ENCODE results near the gene UBXN4. TPM values are rescaled to one million over a fixed set of nuclear protein-coding genes. Genes with fewer than 3 reads are reported as not detected.
"Not testable (repeated sequence)": the region's sequence is repeated elsewhere in the genome, so short reads cannot be mapped to it uniquely, and the experiment has no call there.

UBXN4 gene
- total RNA-seq, 1 donor from 2014 or later = 122 TPM

DNA sequence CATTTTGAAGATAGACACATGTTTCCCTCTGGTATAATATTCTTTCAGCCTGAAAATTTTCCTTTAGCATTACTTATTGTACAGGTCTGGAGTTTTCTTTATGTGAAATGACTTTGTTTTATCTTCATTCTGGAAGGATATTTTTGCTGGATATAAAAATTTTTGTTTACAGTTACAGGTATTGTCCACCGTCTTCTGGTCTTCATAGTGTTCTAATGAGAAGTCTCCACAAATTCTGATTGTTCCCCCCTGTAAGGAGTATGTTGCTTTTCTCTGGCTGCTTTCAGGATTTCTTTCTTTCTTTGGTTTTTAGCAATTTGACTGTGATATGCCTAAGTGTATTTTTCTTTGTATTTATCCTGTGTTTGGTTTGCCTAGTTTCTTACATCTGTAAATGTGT lies 15.0 kb downstream of the UBXN4 start:
- no peak for DNase-seq (ENCODE audit: low spot score)
- no peak for ATAC-seq
- intact Hi-C loops (cut with DNase I) = no loop called here

DNA sequence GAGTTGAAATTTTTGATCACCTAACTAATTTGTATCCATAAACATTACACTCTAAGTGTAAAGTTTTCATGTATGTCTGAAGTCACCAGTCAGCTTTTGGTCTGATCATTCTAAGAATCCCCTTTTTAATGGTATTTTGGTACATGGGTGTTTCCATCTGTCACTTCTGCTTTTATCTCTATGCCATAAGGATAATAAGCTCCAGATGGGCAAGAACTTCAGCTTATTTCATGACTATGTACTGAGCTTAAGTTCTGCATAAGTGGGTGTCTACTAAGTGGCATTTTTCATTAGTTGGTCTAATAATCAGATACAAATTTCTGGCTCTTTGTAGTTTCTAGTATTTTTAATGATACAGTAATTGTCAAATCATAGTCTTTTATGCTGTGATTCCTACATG lies 20.4 kb downstream of the UBXN4 start:
- intact Hi-C loops (cut with DNase I) = no loop called here

DNA sequence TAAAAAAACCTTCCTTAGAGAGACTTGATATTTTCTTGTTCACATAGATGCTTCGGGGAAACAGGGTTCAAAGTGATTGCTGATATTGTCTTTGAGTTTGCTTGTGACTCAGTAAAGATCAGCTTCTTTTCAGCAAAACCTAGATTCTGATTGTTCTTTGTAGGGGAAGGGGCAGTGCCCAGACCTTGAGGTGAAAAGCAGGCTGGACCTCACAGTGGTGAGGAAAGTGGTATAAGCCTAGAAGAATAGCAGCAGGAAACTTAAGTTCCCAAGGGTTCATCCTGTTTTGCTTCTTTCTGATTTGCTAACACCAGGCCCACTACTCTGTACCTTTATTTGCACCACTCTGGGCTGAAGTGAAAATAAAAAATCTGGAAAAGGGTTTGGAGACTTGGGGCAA lies 20.9 kb downstream of the UBXN4 start:
- intact Hi-C loops (cut with DNase I) = no loop called here
- ATAC-seq (no peak), DNase-seq (ENCODE audit: low spot score) (no peak)

More for the DNA sequence above, 20.4 kb downstream of the UBXN4 start:
- ATAC-seq (no peak), DNase-seq (ENCODE audit: low spot score) (no peak)

DNA sequence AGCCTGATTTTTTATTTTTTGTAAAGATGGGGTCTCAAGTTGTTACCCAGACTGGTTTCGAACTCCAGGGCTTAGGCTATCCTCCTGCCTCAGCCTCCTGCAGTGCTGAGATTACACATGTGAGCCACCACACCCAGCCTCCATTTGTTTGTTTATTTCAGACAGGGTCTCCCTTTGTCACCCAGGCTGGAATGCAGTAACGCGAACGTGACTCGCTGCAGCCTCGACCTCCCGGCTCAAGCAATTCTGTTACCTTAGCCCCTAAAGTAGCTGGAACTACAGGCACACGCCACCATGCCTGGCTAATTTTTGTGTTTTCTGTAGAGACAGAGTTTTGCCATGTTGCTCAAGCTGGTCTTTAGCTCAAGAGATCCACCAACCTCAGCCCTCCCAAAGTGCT lies 27.2 kb downstream of the UBXN4 start:
- intact Hi-C loops (cut with DNase I) = loop anchor here (1.0 kb wide), 1 partner anchor 19 kb away; no protein-coding TSS in a partner anchor
- no peak for DNase-seq (ENCODE audit: low spot score)
- no peak for ATAC-seq

DNA sequence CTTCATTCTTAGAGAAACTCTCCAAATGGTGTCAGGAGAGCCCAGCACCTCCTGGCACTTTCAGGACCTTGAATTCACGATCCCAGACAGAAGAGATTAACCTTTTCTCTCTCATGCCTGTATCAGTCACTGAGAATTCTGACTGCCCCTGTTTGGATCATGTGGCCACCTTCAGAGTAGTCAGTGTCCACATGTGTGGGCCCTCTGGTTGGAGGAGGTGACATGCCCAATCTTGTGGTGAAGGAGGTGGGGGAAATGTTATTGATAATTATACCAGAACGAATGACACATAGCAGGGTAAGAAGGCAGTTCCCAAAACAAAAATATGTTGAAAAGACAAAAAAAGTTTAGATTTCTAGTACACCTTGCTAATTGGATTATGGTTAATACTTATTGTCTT lies 31.7 kb downstream of the UBXN4 start:
- no peak for ATAC-seq
- intact Hi-C loops (cut with DNase I) = no loop called here
- no peak for DNase-seq (ENCODE audit: low spot score)

DNA sequence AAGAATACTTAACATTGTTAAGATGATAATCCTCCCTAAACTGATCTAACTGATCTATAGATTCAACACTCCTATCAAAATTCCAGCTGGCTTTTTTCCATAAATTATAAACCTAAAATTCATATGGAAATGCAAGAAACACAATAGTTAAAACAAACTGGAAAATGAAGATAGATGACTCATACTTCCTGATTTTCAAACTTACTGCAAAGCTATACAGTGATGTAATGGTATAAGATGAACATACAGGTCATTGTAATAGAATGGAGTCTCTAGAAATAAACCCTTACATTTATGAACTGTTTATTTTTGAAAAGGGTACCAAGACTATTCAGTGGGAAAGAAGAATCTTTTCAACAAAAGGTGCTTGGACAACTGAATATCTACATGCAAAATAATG lies 32.3 kb downstream of the UBXN4 start:
- no peak for DNase-seq (ENCODE audit: low spot score)
- no peak for ATAC-seq
- intact Hi-C loops (cut with DNase I) = no loop called here

DNA sequence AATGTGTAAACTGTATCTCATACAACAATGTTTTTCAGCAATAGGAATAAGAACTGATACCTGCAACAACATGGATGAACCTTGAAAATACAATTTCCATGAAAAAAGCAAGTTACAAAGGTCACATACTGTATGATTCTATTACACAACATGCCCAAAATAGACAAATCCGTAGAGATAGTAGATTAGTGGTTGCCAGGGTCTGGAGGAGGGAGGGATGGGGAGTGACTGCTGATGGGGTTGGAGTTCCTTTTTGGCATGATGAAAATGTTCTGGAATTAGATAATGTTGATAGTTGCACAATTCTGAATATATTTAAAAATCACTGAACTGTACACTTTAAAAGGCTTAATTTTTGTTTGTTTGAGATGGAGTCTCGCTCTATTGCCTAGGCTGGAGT lies 33.8 kb downstream of the UBXN4 start:
- intact Hi-C loops (cut with DNase I) = no loop called here
- DNase-seq (ENCODE audit: low spot score) (no peak), ATAC-seq (peak; percentile 82)

DNA sequence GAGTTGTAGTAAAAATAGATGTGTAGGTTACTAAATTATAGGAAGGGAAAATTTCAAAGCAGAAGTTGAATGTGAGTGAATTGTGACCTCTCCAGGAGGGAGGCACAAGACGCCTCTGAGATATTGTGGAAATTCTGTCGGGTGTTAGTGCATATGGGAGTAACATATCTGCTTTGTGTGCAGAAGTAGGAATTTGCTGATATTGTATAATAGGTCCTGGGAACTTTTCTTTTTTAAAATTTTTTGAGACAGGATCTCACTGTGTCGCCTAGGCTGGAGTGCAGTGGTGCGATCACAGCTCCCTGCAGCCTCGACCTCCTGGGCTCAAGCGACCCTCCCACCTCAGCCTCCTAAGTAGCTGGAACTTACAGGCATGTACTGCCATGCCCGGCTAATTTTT lies 34.7 kb downstream of the UBXN4 start:
- no peak for DNase-seq (ENCODE audit: low spot score)
- no peak for ATAC-seq
- intact Hi-C loops (cut with DNase I) = no loop called here

DNA sequence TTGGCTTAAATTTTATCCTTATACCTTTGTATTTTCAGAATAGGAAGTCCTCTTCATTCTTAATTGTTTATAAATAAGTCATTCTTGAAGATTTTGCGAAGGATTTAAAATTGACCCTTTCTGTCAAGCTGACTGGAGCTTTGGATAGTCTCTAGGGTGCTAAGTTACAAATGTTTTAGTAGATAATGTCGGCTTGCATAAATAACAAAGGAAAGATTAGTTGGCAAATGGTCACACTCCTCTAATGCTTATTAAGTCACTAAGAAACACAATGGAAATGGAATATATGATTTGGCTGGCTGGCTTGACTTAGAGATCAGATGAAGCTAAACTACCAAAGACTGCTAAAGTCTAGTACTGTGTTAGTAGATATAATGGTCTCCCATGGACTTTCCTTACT lies 40.6 kb downstream of the UBXN4 start:
- no peak for ATAC-seq
- DNase-seq (ENCODE audit: low spot score) = no peak
- intact Hi-C loops (cut with DNase I) = no loop called here

DNA sequence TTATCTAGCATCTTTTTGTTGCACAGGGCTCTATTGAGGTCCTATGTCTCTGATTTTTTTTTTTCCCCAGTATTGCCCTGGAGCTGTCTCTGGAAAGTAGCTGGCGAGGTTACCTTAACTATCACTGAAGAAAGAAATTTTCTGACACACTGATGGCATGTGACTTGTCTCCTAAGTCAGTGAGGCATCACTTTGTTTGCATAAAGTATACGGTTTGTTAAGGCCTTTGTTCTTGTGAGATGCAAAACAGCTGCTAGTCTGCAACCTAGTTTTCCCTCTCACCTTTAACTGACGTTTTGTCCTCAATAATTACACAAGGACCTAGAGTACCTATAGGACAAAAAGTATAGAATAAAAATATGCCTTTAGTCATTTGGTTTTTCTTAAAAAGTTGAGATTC lies 41.8 kb downstream of the UBXN4 start:
- intact Hi-C loops (cut with DNase I) = no loop called here
- DNase-seq (ENCODE audit: low spot score) (no peak), ATAC-seq (no peak)

DNA sequence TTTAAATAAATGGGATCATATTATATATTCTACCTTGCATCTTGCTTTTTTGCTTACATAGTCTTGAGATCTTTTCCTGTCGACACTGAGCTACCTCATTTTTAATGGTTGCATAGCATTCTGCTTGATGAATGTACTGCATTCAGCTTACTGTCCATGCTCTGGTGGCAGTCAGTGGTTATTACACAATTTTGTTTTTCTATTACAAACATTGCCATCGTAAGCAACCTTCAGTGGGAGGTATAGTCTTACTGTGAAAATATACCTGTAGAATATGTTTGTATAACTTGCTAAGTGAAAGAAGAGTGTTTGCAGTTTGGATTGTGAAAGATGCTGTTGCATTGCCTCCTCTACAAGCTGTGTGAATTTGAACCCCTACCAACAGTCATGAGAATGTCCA lies 43.4 kb downstream of the UBXN4 start:
- intact Hi-C loops (cut with DNase I) = no loop called here
- DNase-seq (ENCODE audit: low spot score) (no peak), ATAC-seq (no peak)

DNA sequence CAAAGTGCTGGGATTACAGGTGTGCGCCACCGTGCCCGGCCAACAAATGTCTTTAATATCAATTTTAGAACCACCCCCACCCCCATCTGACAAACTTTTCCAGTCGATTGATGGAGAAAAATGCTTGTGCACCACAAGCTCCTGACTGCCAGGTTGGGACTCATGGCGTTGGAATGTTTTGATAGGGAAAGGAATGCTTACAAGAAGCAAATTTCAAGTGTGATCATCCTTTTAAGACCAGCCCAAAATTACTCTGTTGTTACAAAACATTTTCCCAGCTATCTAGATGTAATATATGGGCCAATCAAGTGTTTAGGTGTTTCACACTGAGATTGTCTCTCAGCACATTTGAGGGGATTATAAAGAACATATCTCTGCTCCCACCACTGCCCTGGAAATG lies 45.2 kb downstream of the UBXN4 start:
- DNase-seq (ENCODE audit: low spot score) (no peak), ATAC-seq (no peak)
- intact Hi-C loops (cut with DNase I) = no loop called here

DNA sequence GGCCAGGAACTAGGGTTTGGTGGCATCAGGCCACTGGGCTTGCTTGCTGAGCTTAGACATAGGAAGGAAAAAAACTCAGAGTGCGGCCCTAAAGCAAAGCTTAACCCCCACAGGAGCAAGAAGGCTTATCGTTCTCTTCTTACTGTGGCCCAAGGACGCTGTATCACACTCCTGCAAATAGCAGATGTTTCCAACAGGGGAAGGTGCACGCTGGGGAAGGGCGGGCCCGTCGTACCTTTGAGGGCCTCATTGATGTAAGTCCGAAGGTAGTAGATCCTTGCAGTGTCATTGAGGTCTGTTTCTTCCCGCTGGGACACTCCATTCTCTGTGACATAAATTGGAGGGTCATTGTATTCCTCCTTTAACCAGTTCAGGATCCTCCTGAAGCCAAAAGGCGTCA lies 48.8 kb downstream of the UBXN4 start:
- DNase-seq (ENCODE audit: low spot score) = no peak
- no peak for ATAC-seq
- intact Hi-C loops (cut with DNase I) = no loop called here

DNA sequence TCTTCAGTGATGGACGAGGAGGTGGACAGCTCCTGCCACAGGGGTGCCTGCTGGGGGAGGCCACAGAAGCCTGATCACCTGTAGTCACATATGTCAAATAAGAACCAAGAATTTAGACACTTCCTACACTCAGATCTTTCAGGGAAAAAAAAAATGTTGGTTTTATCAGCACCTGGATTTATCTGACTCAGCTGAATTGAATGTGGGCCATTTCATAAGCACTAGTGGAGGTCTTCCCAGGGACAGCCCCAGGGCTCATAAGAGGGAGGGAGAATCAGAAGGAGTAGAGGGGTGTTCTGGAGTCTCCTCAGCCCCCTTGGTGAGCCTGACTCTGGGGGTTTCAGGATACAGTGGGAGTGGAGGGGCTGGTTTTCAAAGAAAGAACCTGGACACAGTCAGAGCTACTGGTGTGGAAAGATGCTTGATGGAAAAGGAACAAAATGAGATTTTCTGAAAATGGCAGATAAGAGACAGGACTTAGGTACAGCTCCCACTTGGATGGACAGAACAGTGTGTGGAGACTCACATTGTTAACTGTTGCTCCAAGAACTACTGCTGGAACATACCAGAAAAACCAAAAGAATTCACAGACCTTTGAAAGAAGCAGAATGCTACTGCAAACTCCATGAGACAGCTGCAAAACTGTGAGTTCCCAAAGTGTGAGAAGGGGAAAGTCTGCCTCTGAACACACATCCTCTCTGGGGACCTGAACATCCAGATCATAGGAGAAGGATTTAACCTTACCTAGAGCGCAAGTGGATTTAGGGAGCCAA lies 49.9 kb downstream of the UBXN4 start:
- DNase-seq (ENCODE audit: low spot score) = no peak

DNA sequence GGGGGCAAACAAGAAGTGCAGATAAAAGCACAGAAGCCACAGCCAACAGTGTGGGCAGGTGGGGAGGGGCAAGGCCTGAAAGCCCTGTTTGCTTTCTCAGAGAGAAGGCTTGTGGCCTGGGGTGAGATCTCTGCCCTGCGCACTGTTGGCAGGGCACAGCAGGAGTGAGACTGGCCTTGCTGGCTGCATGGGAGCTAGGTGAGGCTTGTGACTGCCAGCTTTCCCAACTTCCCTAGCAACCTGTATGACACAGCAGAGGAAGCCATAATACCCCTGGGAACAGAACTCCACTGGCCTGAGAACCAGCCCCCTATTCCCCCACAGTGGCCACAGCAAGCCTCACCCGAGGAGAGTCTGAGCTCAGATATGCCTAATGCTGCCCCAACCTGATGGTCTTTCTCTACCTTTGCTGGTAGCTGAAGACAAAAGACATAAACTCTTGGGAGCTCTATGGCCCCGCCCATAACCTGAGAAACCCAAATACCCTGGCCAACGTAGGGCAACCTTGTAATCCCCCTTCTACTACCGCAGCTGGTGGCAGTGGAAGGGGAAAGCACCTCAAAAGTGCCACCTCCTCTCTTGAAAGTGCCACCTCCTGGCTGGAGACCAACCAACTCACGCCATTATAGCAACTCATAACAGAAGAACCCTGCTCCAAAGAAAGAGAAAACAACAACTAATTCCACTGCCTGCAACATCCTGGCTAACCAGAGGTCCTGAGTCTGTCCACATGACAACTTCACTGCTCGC lies 50.9 kb downstream of the UBXN4 start:
- DNase-seq (ENCODE audit: low spot score) (no peak), ATAC-seq (no peak)
- intact Hi-C loops (cut with DNase I) = no loop called here

More for the DNA sequence above, 49.9 kb downstream of the UBXN4 start:
- ATAC-seq = no peak
- intact Hi-C loops (cut with DNase I) = no loop called here

DNA sequence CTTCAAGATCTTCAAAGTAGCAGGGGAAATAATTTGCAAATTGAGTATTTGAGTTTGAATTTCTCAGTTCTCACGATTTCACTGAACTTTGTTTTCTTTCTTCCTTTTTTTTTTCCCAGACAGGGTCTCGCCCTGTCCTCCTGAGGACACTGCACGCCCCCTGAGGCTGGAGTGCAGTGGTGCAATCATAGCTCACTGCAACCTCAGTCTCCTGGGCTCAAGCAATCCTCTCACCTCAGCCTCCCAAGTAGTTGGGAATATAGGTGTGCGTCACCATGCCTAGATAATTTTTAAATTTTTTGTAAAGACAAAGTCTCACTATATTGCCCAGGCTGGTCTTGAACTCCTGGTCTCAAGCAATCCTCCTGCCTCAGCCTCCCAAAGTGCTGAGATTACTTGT lies 54.0 kb downstream of the UBXN4 start:
- intact Hi-C loops (cut with DNase I); ATAC-seq; DNase-seq (ENCODE audit: low spot score): not testable (repeated sequence)

DNA sequence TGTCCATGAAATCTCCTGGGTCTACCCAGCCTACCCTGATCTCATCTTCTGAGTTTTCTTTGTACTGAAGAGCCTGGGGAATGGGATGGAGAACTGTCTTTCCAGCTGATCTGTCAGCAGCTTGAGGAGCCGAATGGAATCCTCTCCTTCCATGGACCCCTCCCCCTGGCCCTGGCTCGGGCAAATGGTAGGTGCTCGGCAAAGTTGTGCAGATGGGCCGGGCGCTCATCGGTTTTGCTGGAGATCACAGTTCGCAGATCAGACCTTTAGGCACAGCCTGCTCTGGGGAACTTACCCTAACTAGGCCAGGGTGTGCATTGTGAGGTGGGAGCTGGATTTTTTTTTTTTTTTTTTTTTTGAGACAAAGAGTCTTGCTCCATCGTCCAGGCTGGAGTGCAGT lies 55.0 kb downstream of the UBXN4 start:
- ATAC-seq (no peak), DNase-seq (ENCODE audit: low spot score) (no peak)
- intact Hi-C loops (cut with DNase I) = no loop called here

DNA sequence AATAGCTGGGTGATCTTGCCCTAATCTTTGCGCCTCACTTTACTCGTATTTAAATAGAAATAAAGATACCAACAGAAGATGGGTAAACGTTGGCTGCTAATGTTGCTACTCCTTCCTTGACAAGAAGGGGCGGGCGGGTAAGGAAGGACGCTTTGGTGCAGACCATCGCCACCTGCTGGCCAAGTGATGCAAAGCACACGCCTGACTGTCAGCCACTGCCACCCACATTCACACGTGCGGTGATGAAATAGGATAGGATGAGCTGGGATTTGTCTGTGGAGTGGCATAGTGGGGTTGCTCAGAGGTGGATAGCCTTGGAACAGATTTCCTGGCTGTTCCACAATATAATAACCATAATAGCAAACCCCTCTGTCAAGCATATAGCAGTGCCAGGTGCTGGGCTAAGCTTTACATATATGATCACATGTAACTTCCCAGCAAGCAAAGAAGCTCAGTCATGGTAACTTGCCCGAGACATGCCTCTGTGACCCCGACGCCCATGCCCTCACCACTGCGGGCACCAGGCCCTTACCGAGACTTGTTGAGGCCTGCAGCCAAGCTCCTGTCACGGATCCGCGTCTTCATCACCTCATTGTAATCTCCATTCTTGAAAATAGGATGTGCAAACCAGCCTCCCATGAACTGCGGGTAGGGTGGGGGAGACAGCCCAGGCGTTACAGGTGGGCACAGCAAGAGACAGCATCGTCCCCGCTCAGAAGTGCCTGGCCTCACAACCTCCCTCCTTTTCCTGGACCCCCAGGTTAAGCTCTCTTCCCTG lies 56.0 kb downstream of the UBXN4 start:
- DNase-seq (ENCODE audit: low spot score) (peak; percentile 81), ATAC-seq (peak; percentile 86)
- intact Hi-C loops (cut with DNase I) = no loop called here

DNA sequence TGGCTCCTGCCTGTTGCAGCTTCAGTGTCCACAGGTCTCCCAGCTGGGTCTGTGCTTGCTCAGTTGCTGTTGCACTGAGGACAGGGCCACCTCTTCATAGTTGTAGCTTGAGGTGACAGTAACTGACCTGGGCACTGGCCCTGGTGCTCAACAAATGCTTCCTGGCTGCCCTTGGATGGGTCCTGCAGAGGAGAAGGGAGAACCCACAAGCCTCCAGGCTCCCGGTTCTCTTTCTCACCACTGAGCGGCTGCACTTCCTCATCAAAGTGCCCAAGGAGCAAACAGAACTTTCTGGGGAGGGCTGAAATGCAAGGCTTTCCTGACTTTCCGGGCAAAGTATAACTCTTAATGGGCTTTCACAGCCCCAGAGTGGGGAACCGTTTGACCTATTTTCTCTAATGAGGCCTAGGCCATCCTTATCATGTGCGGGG lies 56.6 kb downstream of the UBXN4 start:
- intact Hi-C loops (cut with DNase I) = no loop called here
- DNase-seq (ENCODE audit: low spot score) = no peak
- no peak for ATAC-seq

DNA sequence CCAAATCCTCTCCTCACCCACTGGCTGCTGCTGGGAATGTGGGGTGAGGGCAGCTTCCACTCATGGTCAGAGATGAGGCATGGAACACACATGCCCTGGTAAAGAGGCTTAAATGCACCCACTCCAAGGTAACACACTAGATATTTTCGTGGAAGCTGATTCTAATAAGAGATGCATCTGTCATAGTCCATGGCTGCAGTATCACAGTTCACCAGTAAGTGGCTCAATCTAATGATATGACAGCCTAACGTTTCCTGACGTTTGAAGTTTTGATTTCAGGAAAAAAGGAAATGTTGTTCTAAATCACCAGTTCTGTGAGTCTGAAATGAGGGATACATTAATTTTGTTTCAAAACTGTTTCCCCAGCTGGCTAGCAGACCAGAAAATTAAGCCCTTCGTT lies 57.1 kb downstream of the UBXN4 start:
- DNase-seq (ENCODE audit: low spot score) = no peak
- no peak for ATAC-seq
- intact Hi-C loops (cut with DNase I) = no loop called here
